ENCODE results near the gene TBC1D10A.

The TBC1D10A gene

DNA sequence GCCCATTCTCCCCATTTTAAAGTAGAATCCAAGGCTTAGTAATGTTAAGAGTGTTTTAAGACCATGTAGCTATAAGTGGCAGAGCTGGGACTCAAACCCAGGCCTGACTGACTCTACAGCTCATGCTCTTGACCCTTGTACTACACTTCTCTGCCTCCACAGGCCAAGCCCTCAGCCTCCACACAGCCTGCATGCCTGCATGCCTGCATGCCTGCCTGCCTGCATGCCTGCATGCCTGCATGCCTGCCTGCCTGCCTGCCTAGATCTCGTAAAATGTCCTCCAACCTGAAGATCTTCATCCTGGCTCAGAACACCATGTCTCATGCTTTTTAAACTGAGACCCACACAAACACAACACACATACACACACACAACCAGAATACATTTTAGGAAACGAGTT, 18.6 kb downstream of the TBC1D10A start:
- Histone ChIP-seq H3K4me1 (ENCODE audit: control insufficient read depth, insufficient read depth, low read length, unreplicated experiment) (peaks cover 56% of the 10 kb centered on the region), H3K36me3 (ENCODE audit: insufficient read depth, low read length) (no peaks in the 10 kb centered on the region), H3K27me3 (ENCODE audit: insufficient read depth, low read length) (no peaks in the 10 kb centered on the region), H3K27ac (ENCODE audit: low read depth, low read length) (no peak overlapping the region), H3K79me2 (ENCODE audit: control insufficient read depth, insufficient read depth, low read length, unreplicated experiment) (peaks cover 40% of the 10 kb centered on the region), H2AFZ (ENCODE audit: low read length, unreplicated experiment) (no peak overlapping the region), H3K4me3 (ENCODE audit: low read depth, low read length) (no peak overlapping the region)

DNA sequence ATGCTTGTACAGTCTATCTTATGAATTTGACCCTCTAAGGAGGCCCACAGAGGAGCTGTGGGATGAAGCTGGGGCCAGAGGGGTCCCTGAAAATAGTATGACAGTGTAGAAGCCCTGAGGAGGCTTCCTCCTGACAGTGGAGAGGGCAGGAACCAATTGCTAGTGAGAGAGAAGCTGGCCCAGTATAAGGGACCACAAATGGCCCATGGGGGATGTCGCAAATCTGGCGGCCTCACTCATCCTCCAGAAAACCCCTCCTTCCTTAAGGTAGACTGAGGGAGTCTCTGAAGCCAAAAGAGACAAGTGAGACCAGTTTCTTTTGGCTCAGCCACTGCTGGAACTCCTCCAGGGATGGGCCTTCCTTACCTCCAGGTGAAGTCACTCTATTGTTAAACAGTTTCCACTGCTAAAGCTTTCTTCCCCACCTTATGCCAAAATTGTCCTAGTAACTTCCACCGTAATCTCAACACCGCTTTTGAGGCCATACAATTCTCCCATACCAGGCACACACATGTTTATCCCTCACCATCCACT, 19.6 kb downstream of the TBC1D10A start:
- Histone ChIP-seq H3K36me3 (ENCODE audit: insufficient read depth, low read length) (no peaks in the 10 kb centered on the region), H3K4me1 (ENCODE audit: control insufficient read depth, insufficient read depth, low read length, unreplicated experiment) (peaks cover 52% of the 10 kb centered on the region), H2AFZ (ENCODE audit: low read length, unreplicated experiment) (no peak overlapping the region), H3K79me2 (ENCODE audit: control insufficient read depth, insufficient read depth, low read length, unreplicated experiment) (peaks cover 40% of the 10 kb centered on the region), H3K27ac (ENCODE audit: low read depth, low read length) (no peak overlapping the region), H3K4me3 (ENCODE audit: low read depth, low read length) (no peak overlapping the region), H3K27me3 (ENCODE audit: insufficient read depth, low read length) (no peaks in the 10 kb centered on the region)

DNA sequence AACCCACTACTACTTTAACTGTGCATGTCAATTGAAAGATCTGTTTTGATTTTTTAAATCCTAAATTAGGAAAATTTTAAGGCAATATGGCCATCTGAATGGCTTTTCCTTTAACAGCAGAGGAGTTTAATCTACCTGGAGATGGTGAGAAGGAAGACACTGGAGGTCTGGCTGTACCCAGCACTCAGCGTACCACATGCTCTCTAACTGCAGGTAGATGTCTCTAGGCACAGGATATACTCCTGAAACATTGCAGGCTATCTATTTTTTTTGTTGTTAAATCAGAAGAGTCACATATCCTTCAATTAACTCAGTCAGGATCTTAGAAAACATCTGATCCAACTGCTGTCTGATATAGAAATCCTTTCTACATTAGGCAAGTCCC, 20.1 kb downstream of the TBC1D10A start:
- no peak overlapping the region for H3K27ac ChIP-seq (ENCODE audit: low read depth, low read length)
- no peaks in the 10 kb centered on the region for H3K36me3 ChIP-seq (ENCODE audit: insufficient read depth, low read length)
- peaks cover 53% of the 10 kb centered on the region for H3K4me1 ChIP-seq (ENCODE audit: control insufficient read depth, insufficient read depth, low read length, unreplicated experiment)
- no peak overlapping the region for H2AFZ ChIP-seq (ENCODE audit: low read length, unreplicated experiment)
- no peak overlapping the region for H3K4me3 ChIP-seq (ENCODE audit: low read depth, low read length)
- peaks cover 40% of the 10 kb centered on the region for H3K79me2 ChIP-seq (ENCODE audit: control insufficient read depth, insufficient read depth, low read length, unreplicated experiment)
- H3K27me3 ChIP-seq (ENCODE audit: insufficient read depth, low read length): no peaks in the 10 kb centered on the region

DNA sequence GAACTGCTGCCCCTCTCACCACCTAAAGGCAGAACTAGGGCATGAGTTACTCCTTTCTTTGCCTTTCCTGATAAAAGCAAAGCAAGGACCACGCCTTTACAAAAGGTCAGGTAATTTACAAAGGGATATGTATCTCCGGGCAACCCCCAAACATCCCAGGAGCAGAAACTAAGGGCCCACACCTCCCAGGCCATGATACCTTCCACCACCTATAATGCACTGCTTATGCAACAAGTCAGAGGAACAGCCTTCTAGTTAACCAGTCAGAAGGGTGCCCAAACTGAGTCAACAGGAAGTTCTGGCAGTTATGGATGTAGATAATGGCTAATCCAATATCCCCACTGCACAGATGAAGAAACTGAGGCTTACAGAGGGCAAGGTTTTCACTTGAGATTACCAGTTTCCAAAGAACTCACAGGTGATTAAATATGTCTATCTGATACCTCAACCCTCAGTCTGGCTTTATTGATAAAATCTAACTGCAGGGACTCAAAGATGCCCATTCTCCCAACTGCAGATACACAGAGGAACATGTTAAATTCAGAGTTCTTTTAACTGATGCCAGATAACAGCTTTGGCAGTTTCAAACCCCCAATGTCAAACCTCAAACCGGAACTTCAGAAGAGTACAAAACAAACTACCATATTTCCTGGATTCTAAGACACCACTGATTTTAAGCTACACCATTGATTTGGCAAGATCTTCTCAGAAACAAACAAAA, 20.7 kb downstream of the TBC1D10A start:
- Histone ChIP-seq H3K27me3 (ENCODE audit: insufficient read depth, low read length) (no peaks in the 10 kb centered on the region), H3K4me1 (ENCODE audit: control insufficient read depth, insufficient read depth, low read length, unreplicated experiment) (peaks cover 49% of the 10 kb centered on the region), H3K4me3 (ENCODE audit: low read depth, low read length) (no peak overlapping the region), H3K36me3 (ENCODE audit: insufficient read depth, low read length) (no peaks in the 10 kb centered on the region), H3K27ac (ENCODE audit: low read depth, low read length) (0 out of 2 replicates have a peak overlapping the region, but pooled peaks have one; percentile 36), H2AFZ (ENCODE audit: low read length, unreplicated experiment) (no peak overlapping the region), H3K79me2 (ENCODE audit: control insufficient read depth, insufficient read depth, low read length, unreplicated experiment) (peaks cover 39% of the 10 kb centered on the region)

DNA sequence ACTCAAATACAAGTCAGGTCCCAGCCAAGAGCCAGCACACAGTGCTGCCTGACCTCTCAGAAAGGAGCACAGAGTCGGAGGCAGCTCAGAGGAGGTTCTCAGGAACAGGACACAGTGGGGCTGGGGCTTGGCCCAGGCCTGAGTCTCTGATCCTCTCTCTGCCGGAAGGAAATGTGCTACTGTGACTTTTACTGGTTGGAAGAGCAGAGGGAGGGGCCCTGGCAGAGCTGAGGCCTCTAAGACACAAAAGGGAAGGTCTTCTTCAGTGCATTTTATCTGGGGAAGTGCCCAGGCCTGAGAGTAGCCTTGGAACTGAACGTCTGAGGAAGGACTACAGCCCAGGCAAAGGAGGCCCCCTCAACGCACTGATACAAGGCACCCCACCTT, 21.2 kb downstream of the TBC1D10A start:
- H3K79me2 ChIP-seq (ENCODE audit: control insufficient read depth, insufficient read depth, low read length, unreplicated experiment): peaks cover 33% of the 10 kb centered on the region
- H3K4me3 ChIP-seq (ENCODE audit: low read depth, low read length): no peak overlapping the region
- H3K36me3 ChIP-seq (ENCODE audit: insufficient read depth, low read length): no peaks in the 10 kb centered on the region
- no peaks in the 10 kb centered on the region for H3K27me3 ChIP-seq (ENCODE audit: insufficient read depth, low read length)
- peak overlapping the region; percentile 36 for H3K27ac ChIP-seq (ENCODE audit: low read depth, low read length)
- peaks cover 44% of the 10 kb centered on the region for H3K4me1 ChIP-seq (ENCODE audit: control insufficient read depth, insufficient read depth, low read length, unreplicated experiment)
- H2AFZ ChIP-seq (ENCODE audit: low read length, unreplicated experiment): no peak overlapping the region

DNA sequence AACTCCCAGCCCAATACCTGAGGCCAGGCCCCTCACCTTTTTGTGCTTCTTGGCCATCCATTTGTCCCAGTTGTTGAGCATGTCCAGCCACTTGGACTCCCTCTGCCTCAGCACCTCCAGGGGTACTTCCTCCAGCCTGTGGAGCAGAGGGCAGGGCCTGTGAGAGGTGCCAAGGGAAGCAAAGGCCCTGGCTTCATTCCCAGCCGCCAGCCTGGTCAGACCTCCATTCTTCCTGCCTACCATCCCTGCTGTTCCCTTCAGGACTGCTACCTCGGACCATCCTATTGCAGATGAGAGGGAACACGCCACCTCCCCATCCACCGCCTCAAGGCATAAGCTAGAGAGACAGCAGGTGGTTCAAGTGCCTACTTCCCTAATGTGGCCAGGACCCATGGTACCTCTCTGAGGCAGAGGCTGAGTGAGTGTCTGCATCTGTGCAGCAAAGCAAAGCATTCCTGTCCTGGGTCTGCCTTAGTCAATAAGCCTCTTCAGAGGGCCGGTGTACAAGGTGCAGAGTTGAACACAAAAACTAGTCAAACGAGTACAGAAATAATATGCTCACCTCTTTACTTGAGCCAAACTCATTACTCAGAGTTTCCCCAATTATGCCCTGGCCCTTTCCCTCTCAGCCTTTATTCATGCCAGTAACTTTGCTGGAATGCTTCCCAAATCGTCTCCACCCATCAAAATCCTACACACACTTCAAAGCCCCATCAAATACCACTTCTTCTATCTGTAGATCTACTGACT, 22.1 kb downstream of the TBC1D10A start:
- Histone ChIP-seq H3K27ac (ENCODE audit: low read depth, low read length) (peak overlapping the region; percentile 36), H3K4me3 (ENCODE audit: low read depth, low read length) (no peak overlapping the region), H3K36me3 (ENCODE audit: insufficient read depth, low read length) (no peaks in the 10 kb centered on the region), H3K4me1 (ENCODE audit: control insufficient read depth, insufficient read depth, low read length, unreplicated experiment) (peaks cover 39% of the 10 kb centered on the region), H2AFZ (ENCODE audit: low read length, unreplicated experiment) (no peak overlapping the region), H3K27me3 (ENCODE audit: insufficient read depth, low read length) (no peaks in the 10 kb centered on the region), H3K79me2 (ENCODE audit: control insufficient read depth, insufficient read depth, low read length, unreplicated experiment) (peaks cover 25% of the 10 kb centered on the region)

DNA sequence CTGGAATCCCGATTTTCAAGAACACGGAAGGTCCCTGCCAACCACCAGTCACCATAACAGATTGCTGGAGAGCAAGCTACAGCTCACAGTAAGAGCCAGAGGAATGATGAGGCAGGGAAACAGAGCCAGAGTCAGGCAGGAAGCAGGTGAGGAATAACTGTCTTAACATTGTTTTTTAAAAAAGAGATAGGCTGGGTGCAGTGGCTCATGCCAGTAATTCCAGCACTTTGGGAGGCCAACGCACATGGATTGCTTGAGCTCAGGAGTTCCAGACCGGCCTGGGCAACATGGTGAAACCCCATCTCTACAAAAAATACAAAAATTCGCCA, 24.0 kb downstream of the TBC1D10A start:
- Histone ChIP-seq H3K4me1 (ENCODE audit: control insufficient read depth, insufficient read depth, low read length, unreplicated experiment) (peaks cover 39% of the 10 kb centered on the region), H3K4me3 (ENCODE audit: low read depth, low read length) (no peak overlapping the region), H3K79me2 (ENCODE audit: control insufficient read depth, insufficient read depth, low read length, unreplicated experiment) (peaks cover 14% of the 10 kb centered on the region), H2AFZ (ENCODE audit: low read length, unreplicated experiment) (no peak overlapping the region), H3K36me3 (ENCODE audit: insufficient read depth, low read length) (no peaks in the 10 kb centered on the region), H3K27me3 (ENCODE audit: insufficient read depth, low read length) (no peaks in the 10 kb centered on the region), H3K27ac (ENCODE audit: low read depth, low read length) (peak overlapping the region; percentile 39)

DNA sequence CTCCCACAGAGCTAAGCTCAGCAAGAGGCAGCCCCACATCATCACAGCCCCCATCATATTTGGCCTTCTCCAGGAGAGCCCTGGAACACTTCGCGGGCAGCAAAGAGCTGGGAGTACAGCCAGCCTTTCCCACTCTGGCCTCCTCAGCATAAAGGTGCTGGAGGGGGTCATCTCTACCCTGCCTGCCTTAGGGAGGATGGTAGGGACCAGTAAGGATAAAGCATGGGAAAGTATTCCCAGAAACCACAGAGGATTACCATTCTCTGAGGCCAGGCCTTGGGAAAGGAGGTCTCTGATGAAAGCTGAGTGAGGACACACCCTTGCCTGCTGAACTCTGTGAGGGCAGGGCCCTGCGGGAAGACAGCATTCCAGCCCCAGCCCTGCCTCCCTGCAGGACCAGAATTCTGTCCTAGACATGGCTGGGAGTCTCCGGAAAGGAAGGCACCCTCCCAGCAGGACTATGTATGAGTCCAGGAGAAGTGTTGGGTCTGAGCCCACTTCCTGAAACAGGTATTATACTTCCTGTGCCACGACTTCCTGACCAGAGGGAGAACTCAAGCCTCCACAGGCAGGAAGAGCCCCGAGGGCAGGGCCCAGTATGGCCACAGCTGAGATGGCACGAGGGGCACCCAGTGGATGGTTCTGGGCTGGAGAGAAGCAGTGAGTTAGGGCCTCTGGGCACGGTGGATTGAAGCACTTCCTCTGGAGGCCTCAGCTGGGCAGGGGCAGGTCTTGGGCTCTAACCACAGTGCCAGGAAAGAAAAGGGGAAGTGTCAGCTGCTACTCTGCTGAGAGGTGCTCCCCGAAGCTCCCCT, 24.5 kb downstream of the TBC1D10A start:
- no peak overlapping the region for H2AFZ ChIP-seq (ENCODE audit: low read length, unreplicated experiment)
- peak overlapping the region; percentile 39 for H3K27ac ChIP-seq (ENCODE audit: low read depth, low read length)
- H3K4me3 ChIP-seq (ENCODE audit: low read depth, low read length): no peak overlapping the region
- no peaks in the 10 kb centered on the region for H3K36me3 ChIP-seq (ENCODE audit: insufficient read depth, low read length)
- no peaks in the 10 kb centered on the region for H3K27me3 ChIP-seq (ENCODE audit: insufficient read depth, low read length)
- H3K79me2 ChIP-seq (ENCODE audit: control insufficient read depth, insufficient read depth, low read length, unreplicated experiment): peaks cover 14% of the 10 kb centered on the region
- H3K4me1 ChIP-seq (ENCODE audit: control insufficient read depth, insufficient read depth, low read length, unreplicated experiment): peaks cover 39% of the 10 kb centered on the region

DNA sequence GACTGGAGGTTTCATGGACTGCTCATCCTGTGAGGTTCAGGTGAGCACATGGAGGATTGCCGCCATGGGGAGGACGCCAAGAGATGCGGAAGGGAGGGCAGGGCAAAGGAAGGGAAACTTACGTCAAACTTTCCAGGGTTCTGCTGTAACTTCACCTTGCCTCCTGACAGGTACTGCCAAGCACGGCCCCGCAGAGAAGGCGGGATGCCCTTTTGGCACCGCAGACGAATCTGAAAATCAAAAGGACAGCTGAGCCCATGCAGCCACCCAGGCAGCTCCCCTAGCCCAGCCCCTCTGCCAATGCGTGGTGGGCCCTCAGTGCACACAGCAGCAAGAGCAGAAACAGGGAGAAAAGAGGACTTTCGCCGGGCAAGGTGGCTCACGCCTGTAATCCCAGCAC, 27.4 kb downstream of the TBC1D10A start:
- no peak overlapping the region for H2AFZ ChIP-seq (ENCODE audit: low read length, unreplicated experiment)
- no peak overlapping the region for H3K4me3 ChIP-seq (ENCODE audit: low read depth, low read length)
- peaks cover 5% of the 10 kb centered on the region for H3K79me2 ChIP-seq (ENCODE audit: control insufficient read depth, insufficient read depth, low read length, unreplicated experiment)
- no peaks in the 10 kb centered on the region for H3K27me3 ChIP-seq (ENCODE audit: insufficient read depth, low read length)
- no peak overlapping the region for H3K27ac ChIP-seq (ENCODE audit: low read depth, low read length)
- no peaks in the 10 kb centered on the region for H3K36me3 ChIP-seq (ENCODE audit: insufficient read depth, low read length)
- H3K4me1 ChIP-seq (ENCODE audit: control insufficient read depth, insufficient read depth, low read length, unreplicated experiment): peaks cover 15% of the 10 kb centered on the region

DNA sequence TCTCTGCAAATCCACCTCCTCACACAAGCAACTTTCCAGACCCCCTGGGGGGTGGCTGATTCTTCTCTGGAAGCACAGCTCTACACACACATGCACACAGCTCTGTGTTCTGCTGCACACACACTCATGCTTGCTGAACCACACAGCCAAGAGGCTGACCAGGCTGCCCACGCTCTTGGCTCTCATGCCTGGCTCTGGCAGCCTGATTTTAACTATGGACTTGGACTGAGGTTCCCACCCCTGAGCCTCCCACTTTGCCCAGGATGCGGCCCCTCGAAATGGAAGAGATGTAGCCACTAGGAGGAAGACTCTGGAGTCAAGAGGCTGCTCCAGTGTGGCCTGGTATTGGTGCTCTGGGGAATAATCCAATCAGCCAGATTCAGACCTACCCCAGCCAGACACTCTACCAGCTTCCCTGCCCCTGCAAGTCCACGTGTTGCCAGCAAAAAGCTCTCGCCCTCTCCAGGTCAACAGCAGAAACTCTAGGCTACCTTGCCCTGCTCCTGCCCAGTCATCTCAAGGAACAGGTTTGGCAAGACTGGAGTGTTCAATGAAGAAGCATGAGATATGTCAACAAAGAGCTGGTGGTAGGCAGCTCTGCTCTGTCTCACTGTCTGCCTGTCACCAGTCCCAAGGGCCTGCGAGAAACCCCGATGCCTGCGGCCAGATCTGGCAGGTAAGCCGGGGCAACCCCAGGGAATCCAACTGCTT, 28.6 kb downstream of the TBC1D10A start:
- Histone ChIP-seq H3K36me3 (ENCODE audit: insufficient read depth, low read length) (no peaks in the 10 kb centered on the region), H3K4me3 (ENCODE audit: low read depth, low read length) (no peak overlapping the region), H2AFZ (ENCODE audit: low read length, unreplicated experiment) (no peak overlapping the region), H3K79me2 (ENCODE audit: control insufficient read depth, insufficient read depth, low read length, unreplicated experiment) (no peaks in the 10 kb centered on the region), H3K4me1 (ENCODE audit: control insufficient read depth, insufficient read depth, low read length, unreplicated experiment) (peaks cover 11% of the 10 kb centered on the region), H3K27me3 (ENCODE audit: insufficient read depth, low read length) (no peaks in the 10 kb centered on the region), H3K27ac (ENCODE audit: low read depth, low read length) (no peak overlapping the region)
